PC-3 (cell line): ENCODE results near the gene PTDSS2. TPM values are rescaled to one million over a fixed set of nuclear protein-coding genes. Genes with fewer than 3 reads are reported as not detected.
"Not testable (repeated sequence)": the region's sequence is repeated elsewhere in the genome, so short reads cannot be mapped to it uniquely, and the experiment has no call there.

Experiments
- ATAC-seq: fragments of 200-7000 bp; cut with Tn5 transposase; 2 replicates; pipeline ENCODE4 v1.9.1; 2020; ENCODE audit warnings: mild to moderate bottlenecking, moderate library complexity
- BruUV-seq: library from RNA; stranded (reverse); fragments of 400-500 nt; replicated peaks from 2 replicates; lab custom pipeline; 2021; lab: Mats Ljungman, UMichigan
- CTCF ChIA-PET: fragments of 300-600 bp; sonication (Branson Sonifier 250); formaldehyde crosslinking; loops from one replicate; lab custom pipeline; 2022; ENCODE audit warnings: antibody characterized with exemption; lab: Charles Lee
- POLR2A ChIA-PET: fragments of 300-600 bp; sonication (Branson Sonifier 250); formaldehyde crosslinking; loops from one replicate; lab custom pipeline; 2022; ENCODE audit warnings: antibody characterized with exemption; ENCODE audit not compliant: unreplicated experiment; lab: Charles Lee
- DNase-seq: peaks from one replicate; pipeline ENCODE4 v3.0.0-alpha.2; 2015
- H2AFZ ChIP-seq: fragments of 300-600 bp; sonication (generic); 2 replicates; pipeline ENCODE4 v1.6.0; 2016; ENCODE audit warnings: antibody characterized with exemption, low read length
- H3F3A ChIP-seq: fragments of 300-600 bp; sonication (generic); one replicate; pipeline ENCODE4 v1.6.0; 2017; ENCODE audit warnings: antibody characterized with exemption, low read length, control low read depth, mild to moderate bottlenecking; ENCODE audit not compliant: unreplicated experiment
- H3K27ac ChIP-seq: fragments of 300-600 bp; sonication (generic); 2 replicates; pipeline ENCODE4 v1.5.1; 2016; ENCODE audit warnings: mild to moderate bottlenecking, low read length
- H3K27me3 ChIP-seq: fragments of 300-600 bp; sonication (generic); 2 replicates; pipeline ENCODE4 v1.6.1; 2016; ENCODE audit warnings: low read length, mixed read lengths
- H3K36me3 ChIP-seq: fragments of 300-600 bp; sonication (generic); 2 replicates; pipeline ENCODE4 v1.6.1; 2016; ENCODE audit warnings: low read depth, mixed run types, low read length, mixed read lengths
- H3K4me1 ChIP-seq: fragments of 300-600 bp; sonication (generic); 2 replicates; pipeline ENCODE4 v1.5.1; 2016; ENCODE audit warnings: low read length; ENCODE audit not compliant: insufficient read depth
- H3K4me2 ChIP-seq: fragments of 300-600 bp; sonication (generic); 2 replicates; pipeline ENCODE4 v1.6.0; 2016; ENCODE audit warnings: low read length
- H3K4me3 ChIP-seq: fragments of 300-600 bp; sonication (generic); 2 replicates; pipeline ENCODE4 v1.5.1; 2016; ENCODE audit warnings: mild to moderate bottlenecking, low read length, mixed read lengths
- H3K79me2 ChIP-seq: fragments of 300-600 bp; sonication (generic); 2 replicates; pipeline ENCODE4 v1.6.1; 2017; ENCODE audit warnings: low read length, mixed read lengths
- H3K9ac ChIP-seq: fragments of 300-600 bp; sonication (generic); 2 replicates; pipeline ENCODE4 v1.6.0; 2016; ENCODE audit warnings: mild to moderate bottlenecking, low read length
- H3K9me2 ChIP-seq: fragments of 300-600 bp; sonication (generic); replicated peaks from 2 replicates; pipeline ENCODE4 v1.6.1; 2016; ENCODE audit warnings: mixed run types, low read length, mixed read lengths
- H3K9me3 ChIP-seq: fragments of 300-600 bp; sonication (generic); 2 replicates; pipeline ENCODE4 v1.6.1; 2016; ENCODE audit warnings: low read length, mixed read lengths
- H4K20me1 ChIP-seq: fragments of 300-600 bp; sonication (generic); 2 replicates; pipeline ENCODE4 v1.6.1; 2016; ENCODE audit warnings: low read length, mixed read lengths
- CTCF ChIP-seq: fragments of 300-600 bp; sonication (generic); conservative IDR thresholded peaks from 2 replicates; pipeline ENCODE4 v1.5.1; 2017; ENCODE audit warnings: antibody characterized with exemption, low read depth, mild to moderate bottlenecking, low read length
- EZH2 ChIP-seq: fragments of 300-600 bp; sonication (generic); IDR thresholded peaks from one replicate; pipeline ENCODE4 v1.6.1; 2017; ENCODE audit warnings: antibody characterized with exemption, mild to moderate bottlenecking, low read length; ENCODE audit not compliant: unreplicated experiment
- EZH2phosphoT487 ChIP-seq: fragments of 300-600 bp; sonication (generic); IDR thresholded peaks from 2 replicates; pipeline ENCODE4 v1.6.1; 2018; ENCODE audit warnings: mild to moderate bottlenecking, antibody characterized with exemption, low read length, borderline replicate concordance
- intact Hi-C: fragments of 100-400 bp; cut with micrococcal nuclease; formaldehyde crosslinking; loops from 2 replicates; pipeline ENCODE4 v1.9.0; 2023
- total RNA-seq: library from RNA; depleted of rRNA; stranded (reverse); fragments of >200 nt; gene quantifications from 2 replicates; pipeline ENCODE4 v1.2.3, GENCODE V29; 2014

The PTDSS2 gene
- total RNA-seq, 1 experiment from 2014 or later = 53.0 TPM

GRCh38 chr11:409600-410483 lies 40.2 kb upstream of the PTDSS2 start:
- intact Hi-C loops = no loop called here
- BruUV-seq = no TSS peak
- Histone ChIP-seq H3K36me3 (no peaks in the 10 kb centered on the region), H3K4me1 (peaks cover 13% of the 10 kb centered on the region), H3K4me3 (no peak overlapping the region), H3K27ac (no peak overlapping the region), H3F3A (no peaks in the 10 kb centered on the region), H2AFZ (no peak overlapping the region), H3K79me2 (peaks cover 10% of the 10 kb centered on the region), H3K9me2 (no peaks in the 10 kb centered on the region), H3K27me3 (no peaks in the 10 kb centered on the region), H3K9me3 (no peaks in the 10 kb centered on the region), H3K9ac (no peak overlapping the region), H3K4me2 (no peak overlapping the region), H4K20me1 (no peaks in the 10 kb centered on the region)
- CTCF ChIA-PET = no interaction called here
- TF ChIP-seq EZH2phosphoT487 = no peak
- TF ChIP-seq EZH2 = no peak
- TF ChIP-seq CTCF = no peak
- POLR2A ChIA-PET = no interaction called here
- ATAC-seq = no peak
- no peak for DNase-seq

DNA sequence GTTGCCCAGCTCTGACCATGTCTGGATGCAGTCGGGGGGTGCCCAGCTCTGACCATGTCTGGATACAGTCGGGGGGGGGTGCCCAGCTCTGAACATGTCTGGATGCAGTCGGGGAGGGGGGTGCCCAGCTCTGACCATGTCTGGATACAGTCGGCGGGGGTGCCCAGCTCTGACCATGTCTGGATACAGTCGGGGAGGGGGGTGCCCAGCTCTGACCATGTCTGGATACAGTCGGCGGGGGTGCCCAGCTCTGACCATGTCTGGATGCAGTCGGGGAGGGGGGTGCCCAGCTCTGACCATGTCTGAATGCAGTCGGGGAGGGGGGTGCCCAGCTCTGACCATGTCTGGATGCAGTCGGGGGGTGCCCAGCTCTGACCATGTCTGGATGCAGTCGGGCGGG lies 39.4 kb upstream of the PTDSS2 start:
- H3K36me3 ChIP-seq, H3K9ac ChIP-seq, intact Hi-C loops, H4K20me1 ChIP-seq, POLR2A ChIA-PET, H3F3A ChIP-seq, H3K9me3 ChIP-seq, H3K9me2 ChIP-seq, H3K4me3 ChIP-seq, DNase-seq, ATAC-seq, H2AFZ ChIP-seq, H3K27ac ChIP-seq, H3K4me2 ChIP-seq, CTCF ChIA-PET, H3K27me3 ChIP-seq, BruUV-seq: not testable (repeated sequence)
- peaks cover 19% of the 10 kb centered on the region for H3K4me1 ChIP-seq
- H3K79me2 ChIP-seq = peaks cover 16% of the 10 kb centered on the region

GRCh38 chr11:411520-411919 lies 38.6 kb upstream of the PTDSS2 start:
- DNase-seq, H3K27ac ChIP-seq, POLR2A ChIA-PET, H2AFZ ChIP-seq, BruUV-seq, H3K9me3 ChIP-seq, H3F3A ChIP-seq, CTCF ChIA-PET, H3K27me3 ChIP-seq, H3K9me2 ChIP-seq, H4K20me1 ChIP-seq, H3K4me2 ChIP-seq, H3K4me3 ChIP-seq, H3K9ac ChIP-seq, ATAC-seq, H3K36me3 ChIP-seq, intact Hi-C loops: not testable (repeated sequence)
- peaks cover 24% of the 10 kb centered on the region for H3K79me2 ChIP-seq
- peaks cover 24% of the 10 kb centered on the region for H3K4me1 ChIP-seq
